ENCODE data around the gene MYO9B. TPM values are rescaled to one million over a fixed set of nuclear protein-coding genes. Genes with fewer than 3 reads are reported as not detected.
A peak's percentile ranks its signal among the peaks of the same experiment; 100 is the strongest.

MYO9B gene
- total and polyA plus RNA-seq, 11 donors: 24.2 to 89.4 (median 31.3) TPM

DNA sequence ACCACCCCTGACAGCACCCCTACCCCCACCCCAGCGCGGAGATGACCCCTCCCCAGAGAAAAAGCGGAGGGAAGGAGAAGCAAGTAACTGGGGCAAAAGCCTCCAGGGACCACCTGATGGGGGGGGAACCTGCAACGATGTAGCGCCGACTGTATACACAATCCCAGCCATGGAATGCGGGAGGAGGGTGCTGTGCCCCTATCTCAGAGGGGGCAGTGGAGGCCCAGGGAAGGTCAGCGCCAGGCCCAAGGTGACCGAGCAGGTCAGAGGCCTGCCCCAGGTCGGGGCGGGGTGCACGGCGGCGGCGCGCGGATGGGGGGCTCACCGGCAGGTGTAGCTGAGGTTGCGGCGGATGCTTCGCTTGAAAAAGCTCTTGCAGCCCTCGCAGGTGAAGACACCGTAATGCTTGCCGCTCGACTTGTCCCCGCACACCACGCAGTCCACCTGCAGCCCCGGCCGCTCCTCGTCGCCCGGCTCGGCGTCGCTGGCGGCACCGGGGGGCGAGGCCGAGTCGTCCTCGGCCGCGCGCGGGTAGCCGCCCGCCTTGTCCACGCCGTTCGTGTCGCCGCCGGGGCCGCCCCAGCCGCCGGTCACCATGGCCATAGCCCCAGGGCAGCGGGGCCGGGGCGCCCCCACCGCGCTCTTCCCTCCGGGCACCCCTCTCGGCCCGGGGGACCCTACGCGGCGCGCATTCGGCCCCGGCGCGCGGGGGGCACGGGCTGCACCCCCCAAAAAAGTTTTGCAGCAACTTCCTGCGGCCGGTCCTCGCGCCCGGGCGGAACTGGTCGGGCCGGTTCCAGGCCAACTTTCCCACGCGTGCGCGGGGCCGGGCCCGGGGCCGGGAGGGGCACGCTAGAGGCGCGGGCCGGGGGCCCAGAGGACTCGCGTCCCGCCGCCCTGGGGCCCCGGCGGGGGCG lies 169.3 kb downstream of the MYO9B start:
- Histone ChIP-seq H3K36me3 (peaks cover 0 to 11% (median 0%) of the 10 kb centered on the region in 9 donors), H3K27me3 (no peaks in the 10 kb centered on the region), H3K4me3 (peak overlapping the region; percentile 62 to 96 (median 88)), H3K9me3 (no peaks in the 10 kb centered on the region), H3K27ac (peak overlapping the region; percentile 64 to 94 (median 87)), H3K4me1 (peaks cover 6 to 46% (median 28%) of the 10 kb centered on the region in 12 donors)
- 0 to 2% (median 1%) methylated on average over 22 to 100 of the region's 100 CpGs for WGBS, 4 donors
- DNase-seq (peak in 4 of 5 donors; percentile 47 to 79 (median 64)), ATAC-seq (no peak)
- TF ChIP-seq, protein P1, sequence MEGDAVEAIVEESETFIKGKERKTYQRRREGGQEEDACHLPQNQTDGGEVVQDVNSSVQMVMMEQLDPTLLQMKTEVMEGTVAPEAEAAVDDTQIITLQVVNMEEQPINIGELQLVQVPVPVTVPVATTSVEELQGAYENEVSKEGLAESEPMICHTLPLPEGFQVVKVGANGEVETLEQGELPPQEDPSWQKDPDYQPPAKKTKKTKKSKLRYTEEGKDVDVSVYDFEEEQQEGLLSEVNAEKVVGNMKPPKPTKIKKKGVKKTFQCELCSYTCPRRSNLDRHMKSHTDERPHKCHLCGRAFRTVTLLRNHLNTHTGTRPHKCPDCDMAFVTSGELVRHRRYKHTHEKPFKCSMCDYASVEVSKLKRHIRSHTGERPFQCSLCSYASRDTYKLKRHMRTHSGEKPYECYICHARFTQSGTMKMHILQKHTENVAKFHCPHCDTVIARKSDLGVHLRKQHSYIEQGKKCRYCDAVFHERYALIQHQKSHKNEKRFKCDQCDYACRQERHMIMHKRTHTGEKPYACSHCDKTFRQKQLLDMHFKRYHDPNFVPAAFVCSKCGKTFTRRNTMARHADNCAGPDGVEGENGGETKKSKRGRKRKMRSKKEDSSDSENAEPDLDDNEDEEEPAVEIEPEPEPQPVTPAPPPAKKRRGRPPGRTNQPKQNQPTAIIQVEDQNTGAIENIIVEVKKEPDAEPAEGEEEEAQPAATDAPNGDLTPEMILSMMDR (IDR thresholded peaks at IDR 0.05): no peak
- no peak for TF ChIP-seq POLR2A (IDR thresholded peaks at IDR 0.05)
- intact Hi-C loops (cut with DNase I): loop anchor here in 1 of 10 donors (5.0 kb wide), 1 partner anchor 38 kb away; no protein-coding TSS in a partner anchor

GRCh38 chr19:17245535-17245984 lies 170.0 kb downstream of the MYO9B start, which contains the start of gene NR2F6:
TSS of gene NR2F6 (minus strand) at chr19:17245919. CDS start at chr19:17245220, 699 bp downstream.
- TF ChIP-seq, protein P1 (IDR thresholded peaks at IDR 0.05): no peak
- TF ChIP-seq POLR2A (IDR thresholded peaks at IDR 0.05): no peak
- WGBS, 4 donors: 0 to 1% (median 1%) methylated on average over 11 to 72 of the region's 72 CpGs; no CpG with 5 or more reads in 1 of the 4 donors
- DNase-seq: no peak
- Histone ChIP-seq H3K4me1 (peaks cover 6 to 46% (median 28%) of the 10 kb centered on the region in 12 donors), H3K9me3 (no peaks in the 10 kb centered on the region), H3K27ac (peak within 1 kb of the TSS; percentile 64 to 94 (median 87)), H3K4me3 (peak within 1 kb of the TSS; percentile 62 to 96 (median 88)), H3K27me3 (no peaks in the 10 kb centered on the region), H3K36me3 (peaks cover 0 to 5% (median 0%) of the 10 kb centered on the region in 9 donors)
- intact Hi-C loops (cut with DNase I): no loop called here
- ATAC-seq: no peak

DNA sequence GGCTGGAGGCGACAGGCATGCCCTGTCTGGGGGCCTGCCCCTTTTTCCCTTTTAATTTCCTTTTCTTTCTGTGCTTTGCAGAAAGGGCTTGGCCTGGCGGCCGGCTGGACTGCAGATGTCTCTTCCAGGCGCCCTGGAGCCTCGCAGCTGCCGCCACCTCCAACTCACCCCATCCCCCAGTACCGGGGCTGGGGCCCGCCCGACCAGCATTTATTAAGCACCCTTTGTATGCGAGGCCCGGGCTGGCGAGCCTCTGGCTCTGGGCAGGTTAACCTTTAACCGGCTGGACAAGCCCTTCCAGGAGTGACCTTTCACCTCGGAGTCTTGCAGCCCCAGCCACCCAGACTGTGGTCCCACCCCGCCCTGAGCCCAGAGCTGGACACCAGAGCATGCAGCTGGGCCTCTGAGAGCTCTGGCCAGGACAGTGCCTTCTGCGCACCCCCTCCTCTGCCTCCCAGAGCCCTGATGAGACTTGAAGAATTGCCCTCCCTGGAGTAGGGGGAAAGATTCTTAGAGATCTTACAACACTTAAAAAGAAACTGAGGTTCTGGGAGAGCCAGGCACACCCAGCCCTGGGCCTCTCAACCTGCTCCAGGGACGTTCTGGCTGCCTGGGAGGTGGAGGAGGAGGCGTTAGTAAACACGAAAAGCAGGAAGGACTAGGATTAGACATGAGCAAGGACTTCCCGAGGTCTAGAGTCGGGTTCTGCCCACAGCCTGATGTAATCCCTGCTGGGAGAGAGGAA lies 171.3 kb downstream of the MYO9B start:
- peaks cover 0 to 9% (median 0%) of the 10 kb centered on the region in 9 donors for H3K36me3 ChIP-seq
- H3K4me3 ChIP-seq: peak overlapping the region in 11 of 12 donors; percentile 10 to 96 (median 86)
- DNase-seq (peak in 3 of 5 donors; percentile 50 to 74 (median 64)), ATAC-seq (peak in 3 of 4 donors; percentile 1 to 25 (median 17))
- peaks cover 6 to 40% (median 24%) of the 10 kb centered on the region in 12 donors for H3K4me1 ChIP-seq
- 15 to 21% (median 18%) methylated on average over 18 to 21 of the region's 21 CpGs for whole genome bisulfite sequencing, 4 donors
- H3K9me3 ChIP-seq: no peaks in the 10 kb centered on the region
- peak overlapping the region; percentile 56 to 94 (median 78) for H3K27ac ChIP-seq
- TF ChIP-seq, protein P1 (IDR thresholded peaks at IDR 0.05): no peak
- TF ChIP-seq POLR2A (IDR thresholded peaks at IDR 0.05): no peak
- no peaks in the 10 kb centered on the region for H3K27me3 ChIP-seq
- intact Hi-C loops (cut with DNase I): loop anchor here in 1 of 10 donors (2.0 kb wide), 1 partner anchor 20 kb away; the partner anchor contains the start of gene OCEL1

Measured in heart left ventricle (tissue), 16 donors.